Right renal pelvis (tissue), 4 donors: Measurements from ENCODE around the gene OR5W2. TPM values are rescaled to one million over a fixed set of nuclear protein-coding genes. Genes with fewer than 3 reads are reported as not detected.
"Not testable (repeated sequence)": the region's sequence is repeated elsewhere in the genome, so short reads cannot be mapped to it uniquely, and the experiment has no call there.

ENCODE experiments used
- DNase-seq, 4 donors: peaks; one replicate each; pipeline ENCODE4 v3.0.0-alpha.2; 2013; ENCODE audit warnings: low read depth in 4 of 4, low spot score in 3 of 4, missing footprints in 1 of 4
- polyA plus RNA-seq, 4 donors: library from polyadenylated mRNA; unstranded; fragments of 120-200 nt; gene quantifications; one replicate each; pipeline ENCODE4 v1.2.1, GENCODE V29; 2013; ENCODE audit not compliant: insufficient read length in 4 of 4

OR5W2 gene
- polyA plus RNA-seq: not detected

- no peak for DNase-seq
Measured at GRCh38 chr11:55914482-55914881, at the start of gene OR5W2. OR5W2 (minus strand) TSS chr11:55914582; CDS start chr11:55914582, 0 bp downstream.

GRCh38 chr11:55956521-55956920 is 42.1 kb upstream of the OR5W2 start:
- no peak for DNase-seq

DNA sequence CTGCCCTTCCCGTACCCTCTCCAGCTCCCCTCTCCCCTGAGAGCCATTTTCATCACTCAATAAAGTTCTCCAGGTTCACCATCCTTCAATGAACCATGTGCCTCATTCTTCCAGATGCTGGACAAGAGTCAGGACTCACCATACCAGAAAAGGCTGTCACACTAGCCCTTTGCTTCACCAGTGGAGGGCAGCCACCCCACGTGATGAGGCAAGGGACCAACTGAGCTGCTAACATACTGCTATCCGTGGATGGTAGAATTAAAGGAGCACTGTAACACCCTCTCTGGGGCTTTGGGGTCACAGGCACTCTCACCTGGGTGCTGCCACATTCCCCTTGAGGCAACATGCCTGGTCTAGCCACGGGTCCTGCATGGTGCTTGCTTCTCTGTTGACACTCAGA is 34.9 kb upstream of the OR5W2 start:
- DNase-seq: no peak

DNA sequence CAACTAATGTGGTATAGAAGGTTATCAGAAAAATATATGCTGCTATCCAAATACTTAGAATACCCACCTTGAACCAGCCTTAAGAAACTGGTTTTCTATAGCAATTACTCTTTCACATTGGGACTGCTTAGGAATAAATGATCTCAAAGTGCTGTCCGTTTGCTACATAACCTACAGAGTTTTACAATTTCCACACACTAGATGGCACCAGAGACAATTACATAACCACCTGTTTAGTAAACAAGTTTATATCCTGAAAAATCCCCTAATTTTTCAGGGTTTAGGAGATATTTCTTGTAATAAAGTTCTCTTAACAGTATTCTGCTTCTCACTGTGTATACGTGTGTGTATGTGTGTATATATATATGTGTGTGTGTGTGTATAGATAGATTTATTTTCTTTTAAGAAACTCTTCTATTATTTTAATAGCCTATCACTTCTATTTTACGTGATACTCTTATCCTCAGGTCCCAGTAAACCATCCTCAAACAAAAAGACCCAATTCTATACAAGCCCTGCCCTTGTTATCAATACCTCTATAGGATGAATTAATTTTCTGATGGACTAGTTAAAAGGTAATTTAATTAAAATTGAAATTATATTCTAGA is 28.5 kb upstream of the OR5W2 start:
- peak in 3 of 4 donors; percentile 0 to 5 (median 3) for DNase-seq

GRCh38 chr11:55936300-55936699 is 21.9 kb upstream of the OR5W2 start, which contains the start of gene OR5I1:
OR5I1 (minus strand) TSS chr11:55936400; CDS start chr11:55936400, 0 bp downstream.
- DNase-seq: no peak

- no peak for DNase-seq
Measured at GRCh38 chr11:55920537-55920936, 6.2 kb upstream of the OR5W2 start.

- DNase-seq: no peak
Measured at GRCh38 chr11:55902308-55902707, 12.1 kb downstream of the OR5W2 start.

DNA sequence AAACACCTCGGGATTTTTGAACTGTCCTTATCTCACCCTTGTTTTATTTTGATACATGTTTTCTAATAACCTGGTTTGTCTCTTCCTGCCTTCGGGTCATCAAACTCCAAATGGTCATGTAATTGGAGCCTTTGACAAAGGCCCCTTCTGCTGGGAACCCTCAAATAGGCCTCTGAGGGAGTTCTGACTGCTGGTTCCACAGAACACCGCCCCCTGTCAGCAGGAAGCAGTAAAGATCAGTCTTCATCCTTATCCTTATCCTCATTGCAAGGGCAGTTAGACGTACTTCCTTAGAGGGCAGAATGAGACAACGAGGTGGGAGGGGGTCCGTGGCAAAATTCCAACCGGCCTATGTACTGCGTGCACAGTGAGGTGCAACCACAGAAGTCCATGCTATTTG is 19.2 kb downstream of the OR5W2 start:
- DNase-seq: no peak

- DNase-seq: not testable (repeated sequence)
Measured at GRCh38 chr11:55885481-55885880, 28.9 kb downstream of the OR5W2 start.

GRCh38 chr11:55884995-55885394 is 29.4 kb downstream of the OR5W2 start:
- not testable (repeated sequence) for DNase-seq

DNA sequence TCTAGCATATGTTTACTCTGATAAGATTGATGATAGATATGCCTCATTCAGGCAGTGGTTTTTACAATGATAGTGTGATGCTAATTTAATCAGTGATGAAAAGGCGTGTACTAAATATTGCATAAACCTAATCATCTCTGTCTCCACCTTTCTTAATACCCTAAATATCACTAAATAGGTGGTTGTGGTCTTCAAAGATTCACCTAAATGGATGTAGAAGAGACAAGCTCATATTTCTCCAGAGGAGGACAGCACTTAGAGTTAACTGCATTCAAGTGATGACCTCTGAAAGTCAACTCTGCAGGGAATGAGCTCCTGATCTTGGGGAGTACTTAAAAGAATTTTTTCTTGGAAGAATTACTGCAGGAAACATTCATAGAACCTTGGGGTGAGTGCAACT is 31.4 kb downstream of the OR5W2 start, which contains the start of gene TRIM51:
TSS of gene TRIM51 (plus strand) at position 301 of the 400 bp plus-strand sequence. CDS start 2,132 bp downstream, outside the sequence.
- DNase-seq: not testable (repeated sequence)

- DNase-seq: not testable (repeated sequence)
Measured at GRCh38 chr11:55873146-55873545, 41.2 kb downstream of the OR5W2 start.

DNA sequence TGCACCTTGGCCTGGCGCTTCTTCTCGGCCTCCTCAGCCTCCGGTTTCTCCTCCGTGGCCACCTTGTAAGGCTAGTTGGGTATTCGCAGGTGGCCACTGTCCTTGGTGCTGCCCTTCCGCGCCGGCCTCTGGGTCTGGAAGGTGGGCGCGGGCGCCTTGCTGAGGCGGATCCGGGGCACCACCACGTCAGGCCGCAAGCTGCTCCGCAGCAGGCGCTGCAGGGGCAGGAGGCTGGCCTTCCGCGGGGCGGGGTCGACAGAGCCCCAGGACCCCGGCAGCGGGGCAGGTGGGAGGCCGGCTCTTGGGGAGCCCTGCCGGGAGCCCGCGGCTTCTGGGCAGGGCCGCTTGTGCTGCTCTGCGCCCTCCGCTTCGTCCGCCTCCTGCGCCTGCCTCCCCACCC is 41.7 kb downstream of the OR5W2 start:
- not testable (repeated sequence) for DNase-seq

DNA sequence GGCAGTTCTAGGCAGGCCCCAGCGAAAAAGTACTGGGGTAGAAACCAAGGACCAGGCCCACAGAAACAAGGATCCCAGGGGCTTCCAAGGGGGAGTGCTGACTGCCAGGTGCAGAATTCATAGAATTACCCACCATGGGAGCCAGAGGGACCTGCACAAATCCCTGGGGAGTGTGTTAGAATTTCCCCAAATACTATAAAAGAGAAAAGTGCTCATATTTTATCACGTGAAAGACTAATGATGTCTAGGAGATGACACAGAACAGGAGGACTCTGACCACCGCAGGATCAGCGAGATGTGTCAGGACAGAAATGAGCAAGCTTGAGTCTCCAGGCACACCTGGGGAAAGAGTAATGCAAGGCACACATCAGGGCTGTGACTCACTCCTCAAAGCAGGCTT is 47.0 kb downstream of the OR5W2 start:
- DNase-seq: not testable (repeated sequence)

Other genes starting within 250 kb of the OR5W2 start
- not detected for gene OR5D13, start 141.1 kb downstream of the OR5W2 start, polyA plus RNA-seq
- not detected for gene OR5D14, start 119.0 kb downstream of the OR5W2 start, polyA plus RNA-seq
- gene OR5L1, start 103.2 kb downstream of the OR5W2 start, polyA plus RNA-seq: not detected
- gene OR5D18, start 95.0 kb downstream of the OR5W2 start, polyA plus RNA-seq: not detected
- gene OR5L2, start 87.4 kb downstream of the OR5W2 start, polyA plus RNA-seq: not detected
- not detected for gene OR5D16, start 75.8 kb downstream of the OR5W2 start, polyA plus RNA-seq
- gene TRIM51, start 31.3 kb downstream of the OR5W2 start, polyA plus RNA-seq: not detected
- not detected for gene OR5I1, start 21.8 kb upstream of the OR5W2 start, polyA plus RNA-seq
- not detected for gene OR10AG1, start 55.4 kb upstream of the OR5W2 start, polyA plus RNA-seq
- not detected for gene OR5F1, start 80.0 kb upstream of the OR5W2 start, polyA plus RNA-seq
- gene OR5AS1, start 113.1 kb upstream of the OR5W2 start, polyA plus RNA-seq: under 1 TPM in 1 of 4 donors, not detected in 3; 0.03 TPM
- gene OR8I2, start 178.7 kb upstream of the OR5W2 start, polyA plus RNA-seq: not detected
- not detected for gene OR8H2, start 189.1 kb upstream of the OR5W2 start, polyA plus RNA-seq
- gene OR8H3, start 207.8 kb upstream of the OR5W2 start, polyA plus RNA-seq: not detected
- not detected for gene OR8J3, start 225.6 kb upstream of the OR5W2 start, polyA plus RNA-seq
- not detected for gene OR8K5, start 245.7 kb upstream of the OR5W2 start, polyA plus RNA-seq